GM19438 (cell line): ENCODE data around the gene AUNIP.
A peak's percentile ranks its signal among the peaks of the same experiment; 100 is the strongest.

Experiments
- ATAC-seq: cut with Tn5 transposase; IDR thresholded peaks from one replicate; pipeline ENCODE4 v1.9.1; 2021; ENCODE audit warnings: low read depth; ENCODE audit not compliant: unreplicated experiment

AUNIP gene

DNA sequence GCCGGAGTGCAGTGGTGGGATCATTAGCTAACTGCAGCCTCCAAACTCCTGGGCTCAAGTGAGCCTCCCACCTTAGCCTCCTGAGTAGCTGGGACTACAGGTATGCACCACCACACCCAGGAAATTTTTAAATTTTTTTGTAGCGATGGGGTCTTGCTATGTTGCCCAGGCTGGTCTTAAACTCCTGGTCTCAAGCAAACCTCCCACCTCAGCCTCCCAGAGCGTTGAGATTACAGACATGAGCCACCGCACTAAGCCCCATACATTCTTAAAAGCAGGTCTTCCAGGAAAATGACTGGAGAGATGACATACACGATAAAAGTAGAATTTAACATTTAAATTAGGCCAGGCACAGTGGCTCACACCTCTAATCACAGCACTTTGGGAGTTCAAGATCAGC lies 26.1 kb downstream of the AUNIP start:
- no peak for ATAC-seq

DNA sequence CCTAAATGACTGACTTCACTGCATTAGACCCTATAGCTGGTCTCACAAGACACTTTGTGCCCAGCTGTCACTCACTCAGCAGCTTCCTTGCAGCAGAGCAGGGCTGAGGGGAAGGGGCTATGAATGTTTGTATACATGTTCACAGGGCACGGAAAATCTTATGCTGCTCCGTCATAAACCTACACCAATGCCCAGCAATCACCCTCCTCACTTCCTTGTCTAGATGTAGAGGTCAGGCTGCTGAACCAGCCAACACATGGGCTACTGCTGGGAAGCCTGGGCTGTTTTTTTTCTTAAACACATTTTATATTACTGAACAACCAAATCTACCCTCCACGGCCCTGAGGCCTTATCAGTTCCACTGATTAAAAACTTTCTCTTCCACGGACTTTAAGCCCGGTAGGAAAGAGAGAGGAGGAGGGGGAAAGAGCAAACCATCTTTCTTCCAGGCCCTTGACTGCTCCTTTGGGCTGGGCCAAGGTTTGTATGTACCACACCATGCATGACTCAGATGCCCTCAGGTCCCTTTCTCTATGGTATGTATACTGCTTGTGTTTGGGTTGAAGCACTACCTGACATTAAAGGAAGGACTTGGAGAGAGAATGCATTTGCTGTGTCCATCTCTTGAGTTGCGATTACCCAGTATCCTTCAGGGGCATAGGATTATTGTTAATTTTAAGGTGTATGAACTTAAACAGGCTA lies 26.8 kb downstream of the AUNIP start:
- no peak for ATAC-seq

DNA sequence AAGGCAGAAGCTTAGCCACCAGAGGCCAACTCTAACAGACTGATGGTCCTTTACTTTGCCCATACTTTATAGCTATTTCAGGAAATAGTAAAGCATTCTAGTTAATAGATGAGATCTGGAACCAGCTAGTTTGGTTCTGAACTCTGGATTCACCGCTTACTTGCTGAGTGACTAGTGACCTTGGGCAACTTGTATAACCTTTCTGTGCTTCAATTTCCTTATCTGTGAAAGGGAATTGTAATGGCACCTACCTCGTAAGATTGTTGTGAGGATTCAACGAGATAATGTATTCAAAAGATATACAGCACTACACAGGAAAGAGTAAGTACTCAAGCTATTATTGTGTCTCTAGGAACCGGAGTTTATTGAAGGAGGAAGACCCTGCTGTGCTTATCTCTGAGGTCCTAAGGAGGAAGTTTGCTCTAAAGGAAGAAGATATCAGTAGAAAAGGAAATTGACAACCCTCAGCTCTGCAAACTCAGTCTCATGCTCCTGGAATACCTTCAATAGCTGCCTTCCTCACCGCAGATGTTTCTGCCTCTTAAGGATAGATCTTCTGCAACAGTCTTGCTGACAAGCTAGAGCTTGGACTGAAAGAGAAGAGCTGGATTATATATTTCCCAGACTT lies 27.6 kb downstream of the AUNIP start:
- ATAC-seq, result no peak

DNA sequence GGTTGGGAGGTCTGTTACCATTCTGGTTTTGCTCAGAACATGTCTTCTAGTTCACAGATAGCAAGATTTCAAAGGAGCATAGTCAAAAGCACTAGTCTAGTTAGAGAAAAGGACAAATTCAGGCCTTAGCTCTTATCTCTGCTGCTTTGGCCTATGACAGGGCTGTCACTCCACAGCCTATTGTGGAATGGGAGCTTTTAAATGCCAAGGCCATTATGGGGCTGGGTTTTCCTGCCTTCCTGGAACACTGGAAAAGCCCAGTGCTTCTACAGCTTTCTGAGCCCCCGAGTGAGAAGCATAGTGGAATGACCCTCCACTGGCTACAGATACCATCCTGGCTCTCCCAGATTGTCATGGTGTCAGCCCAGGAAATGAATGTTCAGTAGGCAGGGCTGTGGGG lies 30.2 kb downstream of the AUNIP start:
- no peak for ATAC-seq

DNA sequence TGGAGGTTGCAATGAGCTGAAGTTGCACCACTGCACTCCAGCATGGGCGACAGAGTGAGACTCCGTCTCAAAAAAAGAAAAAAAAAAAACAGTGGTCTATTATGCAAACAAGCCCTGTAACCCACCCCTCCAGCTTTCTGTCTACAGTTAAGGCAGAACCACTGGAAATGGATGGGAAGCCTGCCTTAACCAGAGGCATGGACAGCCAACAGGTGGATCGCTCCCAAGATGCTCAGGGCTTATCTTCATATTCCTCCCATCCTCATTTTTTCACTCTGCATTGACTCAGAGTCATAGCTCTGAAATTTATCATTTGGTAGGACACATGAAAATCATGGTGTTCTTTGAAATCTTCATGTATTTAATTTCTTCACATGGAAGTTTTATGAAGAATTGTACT lies 30.8 kb downstream of the AUNIP start:
- ATAC-seq, result no peak

DNA sequence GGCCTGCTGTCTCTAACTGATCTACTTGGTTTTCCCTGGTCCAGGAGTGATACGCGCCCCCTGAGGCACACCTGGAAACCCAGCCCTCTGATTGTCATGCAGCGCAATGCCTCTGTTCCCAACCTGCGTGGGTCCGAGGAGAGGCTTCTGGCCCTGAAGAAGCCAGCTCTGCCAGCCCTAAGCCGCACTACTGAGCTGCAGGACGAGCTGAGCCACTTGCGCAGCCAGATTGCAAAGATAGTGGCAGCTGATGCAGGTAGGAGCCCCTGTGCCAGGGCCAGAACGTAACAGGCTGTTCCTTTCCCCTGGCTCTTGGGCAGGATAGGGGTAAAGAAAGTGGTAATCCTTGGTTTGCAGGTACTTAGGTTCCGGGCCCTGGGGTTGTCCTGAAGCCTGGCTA lies 32.7 kb downstream of the AUNIP start:
- no peak for ATAC-seq

DNA sequence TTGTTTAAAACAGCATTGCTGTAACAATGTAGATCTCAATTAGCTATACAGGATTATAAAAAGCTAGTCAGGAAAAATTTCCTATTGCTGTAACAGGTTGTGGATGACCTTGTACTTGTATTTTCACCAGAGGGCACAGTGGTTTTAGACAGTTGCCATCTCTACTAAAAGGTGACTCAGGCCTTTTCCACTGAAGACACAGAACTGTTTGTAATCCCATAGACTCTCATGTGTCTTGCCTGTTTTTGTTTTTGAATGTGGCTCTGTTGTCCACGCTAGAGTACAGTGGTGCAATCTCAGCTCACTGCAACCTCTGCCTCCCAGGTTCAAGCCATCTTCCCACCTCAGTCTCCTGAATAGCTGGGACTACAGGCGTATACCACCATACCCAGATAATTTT lies 33.7 kb downstream of the AUNIP start:
- ATAC-seq, result no peak

DNA sequence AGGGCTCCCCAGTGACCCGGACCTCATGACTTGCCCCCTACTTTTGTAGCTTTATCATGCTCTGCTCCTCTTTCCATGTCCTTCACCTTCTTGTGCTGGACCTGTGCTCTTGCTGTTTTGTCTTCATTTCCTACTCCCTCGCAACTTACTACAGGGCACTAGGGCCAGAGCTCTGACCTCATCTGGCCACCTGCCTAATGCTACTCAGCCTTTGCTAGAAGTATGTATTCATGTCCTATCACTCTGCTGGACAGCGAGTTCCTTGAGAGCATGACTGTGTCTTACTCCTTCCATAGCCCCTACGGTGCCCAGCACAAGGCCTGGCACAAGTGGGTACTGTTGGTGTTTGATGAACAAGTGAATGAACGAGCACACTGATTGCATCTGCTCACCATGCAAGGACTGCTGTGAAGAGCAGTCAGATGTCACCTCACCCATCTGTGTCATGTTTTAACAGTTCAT lies 37.6 kb downstream of the AUNIP start:
- no peak for ATAC-seq

DNA sequence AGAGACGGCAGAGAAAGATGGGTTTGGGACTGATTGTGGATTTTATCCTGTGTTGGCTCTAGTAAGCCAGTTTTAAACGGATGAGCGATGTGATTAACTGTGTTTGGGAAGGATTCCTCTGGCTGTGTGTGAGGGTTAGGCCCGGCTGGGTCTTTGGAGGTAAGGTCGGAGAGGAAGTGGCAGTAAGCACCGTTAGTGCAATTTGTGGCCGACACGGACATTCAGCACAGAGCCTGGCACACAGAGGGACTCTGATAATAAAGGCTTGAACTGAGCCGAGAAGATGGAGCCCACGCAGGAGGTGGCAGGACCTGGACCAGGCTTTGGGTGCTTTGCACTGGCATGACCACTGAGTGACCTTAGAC lies 38.2 kb downstream of the AUNIP start:
- ATAC-seq, result no peak

DNA sequence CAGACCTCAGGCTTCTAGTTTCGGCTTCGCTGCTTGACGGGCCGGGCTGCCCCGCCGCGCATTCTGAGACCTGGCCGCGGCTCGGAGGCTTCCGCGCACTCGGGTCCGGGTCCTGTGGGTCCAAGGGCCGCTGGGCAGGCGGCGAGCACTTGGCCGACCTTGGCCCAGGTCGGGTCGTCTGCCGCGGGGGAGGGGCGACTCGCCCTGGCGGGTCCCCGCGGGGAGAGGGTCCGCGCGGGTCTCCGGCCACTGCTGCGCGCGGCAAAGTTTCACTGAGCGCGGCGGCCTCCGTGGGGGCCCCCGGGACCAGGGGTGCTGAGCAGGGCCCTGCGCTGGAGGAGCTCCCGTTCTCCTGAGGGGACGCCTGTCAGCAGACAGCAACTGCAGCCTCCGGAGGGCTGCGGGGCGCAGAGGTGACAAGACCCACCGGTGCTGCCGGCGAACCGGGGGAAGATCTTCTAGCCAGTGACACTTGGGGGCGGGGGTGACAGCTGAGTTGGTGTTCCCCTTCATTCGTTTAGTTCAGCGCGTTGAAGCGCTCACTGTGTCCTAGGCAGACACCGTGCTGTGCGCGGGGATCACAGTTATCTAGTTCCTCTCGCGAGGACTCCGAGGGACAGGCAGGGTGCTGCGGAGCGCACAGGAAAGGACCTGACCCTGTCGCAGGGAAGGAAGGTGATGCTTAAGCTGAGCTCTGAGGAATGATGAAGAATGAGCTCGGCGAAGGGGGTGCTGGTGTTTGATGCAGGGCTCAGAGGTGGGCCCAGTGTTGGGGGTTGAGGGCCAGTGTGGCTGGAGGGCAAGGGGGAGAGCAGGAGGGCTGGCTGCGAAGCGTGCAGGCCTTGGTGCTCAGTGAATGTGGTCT lies 38.8 kb downstream of the AUNIP start:
- peak; percentile 57 for ATAC-seq

DNA sequence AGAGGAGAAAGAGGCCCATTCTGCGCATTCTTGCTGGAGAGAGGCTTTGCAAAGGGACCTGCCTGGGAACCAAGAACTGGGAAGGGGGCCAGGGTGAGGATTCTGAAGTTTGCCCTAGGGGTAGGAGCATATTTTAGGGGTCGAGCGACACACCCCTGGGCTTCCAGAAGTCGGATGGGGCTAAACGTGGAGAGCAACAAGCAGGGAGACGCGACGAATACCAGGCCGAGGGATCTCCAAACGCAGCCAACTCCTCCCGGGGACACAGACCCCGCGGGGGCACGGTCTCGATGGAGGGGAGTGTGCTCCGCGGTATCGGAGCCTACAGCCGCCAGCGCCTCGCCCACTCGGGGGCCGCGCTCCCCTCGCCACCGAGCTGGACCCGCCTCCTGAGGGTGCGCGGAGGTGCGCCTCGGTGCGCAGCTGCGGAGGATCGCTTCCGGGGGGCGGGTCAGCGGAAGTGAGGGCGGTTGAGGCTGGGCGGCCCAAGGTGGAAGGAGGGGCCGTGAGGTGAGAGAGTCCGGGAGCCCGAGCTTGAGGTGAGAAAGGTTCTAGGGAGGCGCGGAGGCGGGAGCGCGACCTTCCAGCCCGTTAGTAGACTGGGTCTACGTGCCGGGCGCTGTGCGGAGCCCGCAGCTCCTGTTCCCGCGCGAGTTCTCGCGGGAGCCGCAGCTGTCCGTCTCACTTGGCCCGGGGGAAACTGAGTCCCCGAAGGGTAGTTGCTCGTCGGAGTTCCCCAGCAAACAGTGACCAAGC lies 39.6 kb downstream of the AUNIP start, which contains the start of gene MTFR1L:
Gene MTFR1L (plus strand): TSS at position 464 of the 756 bp plus-strand sequence. CDS start 3,151 bp downstream, outside the sequence.
- peak; percentile 75 for ATAC-seq

DNA sequence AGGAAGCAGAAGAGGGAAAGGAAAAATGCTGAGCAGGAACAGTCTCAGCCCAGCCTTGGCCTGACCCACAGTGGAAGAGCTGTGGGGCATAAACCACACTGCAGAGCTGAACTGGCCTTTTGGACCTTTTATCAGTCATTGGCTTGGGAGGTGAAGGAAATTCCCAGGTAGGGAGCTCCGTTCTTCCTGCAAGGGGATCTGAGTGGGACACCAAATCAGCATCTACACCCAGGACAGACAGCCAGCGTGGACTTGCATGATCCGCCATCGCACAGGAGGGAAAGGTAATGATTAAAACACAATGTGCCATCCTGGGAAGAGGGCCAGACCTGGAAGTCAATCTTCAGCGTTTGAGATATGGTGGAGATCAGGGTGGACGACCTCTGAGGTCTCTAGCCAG lies 40.7 kb downstream of the AUNIP start:
- ATAC-seq, result no peak

DNA sequence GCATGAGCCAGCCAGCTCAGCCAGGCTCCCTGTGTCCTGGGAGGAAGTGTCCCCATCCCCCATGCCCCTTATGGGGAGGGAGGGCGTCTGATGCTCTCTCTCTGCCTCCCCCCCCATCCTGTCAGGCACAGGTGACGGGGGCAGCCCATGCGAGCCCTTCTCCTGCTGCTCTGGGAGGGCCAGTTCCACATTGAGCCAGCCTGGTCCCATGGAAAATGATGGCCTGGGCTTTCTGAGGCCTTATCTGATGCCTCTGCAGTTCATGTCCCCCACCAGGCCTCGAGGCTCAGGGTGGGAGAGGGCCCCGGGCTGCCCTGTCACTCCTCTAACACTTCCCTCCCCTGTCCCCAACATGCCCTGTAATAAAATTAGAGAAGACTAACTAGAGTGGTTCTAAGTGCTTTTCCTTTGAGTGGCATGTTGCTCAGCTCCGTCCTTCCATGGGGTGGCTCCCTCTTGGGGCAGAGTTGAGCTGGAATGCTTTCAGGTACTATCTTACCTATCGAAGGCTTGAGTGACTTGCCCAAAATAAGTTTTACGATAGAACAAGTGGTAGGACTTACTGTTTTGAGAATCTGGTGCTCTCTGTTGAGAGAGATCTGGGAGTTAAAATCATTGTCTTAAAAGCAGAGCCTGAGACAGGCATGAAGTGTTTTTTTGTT lies 41.3 kb downstream of the AUNIP start:
- ATAC-seq, result no peak

DNA sequence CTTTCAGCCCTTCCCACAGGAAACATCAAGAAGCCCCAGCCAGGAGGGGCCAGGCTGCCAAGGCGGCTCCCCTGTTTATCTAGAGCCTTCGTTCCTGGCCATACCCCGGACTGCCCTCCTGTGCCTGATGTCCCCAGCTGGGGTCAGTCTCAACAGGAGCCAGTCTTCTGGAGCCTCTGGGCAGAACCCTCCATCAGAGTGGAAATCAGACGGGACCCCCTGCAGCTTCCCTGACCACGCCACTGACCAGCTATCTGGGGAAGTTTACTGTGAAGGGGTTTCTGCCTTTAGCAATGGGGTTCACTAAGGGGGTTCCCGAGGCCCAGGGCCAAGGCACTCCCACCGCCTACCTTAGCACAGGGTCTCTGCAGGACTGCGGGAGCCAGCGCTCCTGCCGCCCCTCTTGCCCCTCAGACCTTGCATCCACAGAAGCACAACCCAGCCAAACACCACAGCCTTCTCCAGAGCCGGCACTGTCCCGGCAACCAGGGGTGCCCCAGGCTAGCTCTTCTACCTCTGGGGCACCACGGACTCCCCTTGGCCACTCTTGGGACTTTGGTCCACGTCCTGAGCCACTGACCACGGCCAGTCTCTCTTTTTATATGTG lies 43.0 kb downstream of the AUNIP start:
- ATAC-seq, result no peak

DNA sequence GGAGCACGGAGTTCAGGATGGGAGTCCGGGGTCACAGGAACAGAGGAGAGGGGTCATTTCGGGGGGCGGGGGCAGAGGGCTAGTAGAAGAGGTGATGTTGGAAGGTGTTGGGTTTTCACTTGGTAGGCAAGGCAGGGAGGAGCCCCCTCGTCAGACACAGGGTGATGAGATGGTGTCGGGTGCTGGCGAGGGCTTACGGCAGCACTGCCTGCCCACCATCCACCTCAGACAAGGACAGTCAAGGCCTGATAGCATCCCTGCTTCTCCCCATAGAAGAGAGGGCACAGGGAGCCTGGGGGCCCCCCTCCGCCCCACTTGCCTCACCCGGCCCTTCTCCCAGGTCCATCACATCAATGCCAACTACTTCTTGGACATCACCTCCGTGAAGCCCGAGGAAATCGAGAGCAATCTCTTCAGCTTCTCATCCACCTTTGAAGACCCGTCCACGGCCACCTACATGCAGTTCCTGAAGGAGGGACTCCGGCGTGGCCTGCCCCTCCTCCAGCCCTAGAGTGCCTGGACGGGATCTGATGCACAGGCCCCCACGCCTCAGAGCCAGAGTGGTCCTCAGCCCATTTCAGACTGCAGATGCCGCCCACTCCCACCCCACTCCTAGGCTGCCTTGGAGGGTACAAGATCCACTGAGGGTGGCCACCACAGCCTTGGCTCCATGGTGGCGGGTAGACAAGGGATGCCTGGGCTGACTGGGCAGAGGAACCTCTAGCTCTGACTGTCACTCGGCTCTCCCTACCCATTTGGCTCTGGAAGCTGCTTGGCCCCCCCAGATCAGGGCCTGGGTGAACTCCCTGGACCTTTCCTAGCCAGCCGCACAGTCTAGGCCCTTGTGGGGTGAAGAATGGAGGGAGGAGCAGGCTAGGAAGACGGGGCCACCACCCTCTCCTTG lies 43.8 kb downstream of the AUNIP start:
- no peak for ATAC-seq

DNA sequence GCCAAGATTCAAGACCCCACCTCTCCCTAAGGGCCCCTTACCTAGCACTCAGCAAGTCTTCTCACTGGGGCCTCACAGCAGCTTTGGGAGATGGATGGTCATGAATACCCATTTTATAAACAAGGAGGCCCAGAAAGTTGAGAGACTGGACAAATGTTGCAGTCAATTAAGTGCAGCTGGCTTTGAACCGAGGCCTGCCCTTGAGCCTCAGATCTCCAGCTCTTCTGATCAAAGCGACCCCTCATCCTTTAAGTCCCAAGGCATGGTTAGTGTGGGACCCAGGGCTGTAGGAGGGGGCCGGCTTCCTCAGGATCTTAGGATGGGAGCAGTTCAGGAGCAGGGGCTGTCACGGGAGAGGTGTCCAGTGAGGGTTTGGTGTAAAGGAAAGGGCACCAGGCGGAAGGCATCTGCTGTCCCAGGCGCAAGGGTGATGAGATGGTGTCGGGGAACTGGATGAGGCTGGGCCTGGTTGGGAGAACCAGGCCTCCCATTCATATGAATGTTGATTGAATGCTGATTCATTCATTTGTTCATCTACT lies 44.6 kb downstream of the AUNIP start:
- no peak for ATAC-seq

DNA sequence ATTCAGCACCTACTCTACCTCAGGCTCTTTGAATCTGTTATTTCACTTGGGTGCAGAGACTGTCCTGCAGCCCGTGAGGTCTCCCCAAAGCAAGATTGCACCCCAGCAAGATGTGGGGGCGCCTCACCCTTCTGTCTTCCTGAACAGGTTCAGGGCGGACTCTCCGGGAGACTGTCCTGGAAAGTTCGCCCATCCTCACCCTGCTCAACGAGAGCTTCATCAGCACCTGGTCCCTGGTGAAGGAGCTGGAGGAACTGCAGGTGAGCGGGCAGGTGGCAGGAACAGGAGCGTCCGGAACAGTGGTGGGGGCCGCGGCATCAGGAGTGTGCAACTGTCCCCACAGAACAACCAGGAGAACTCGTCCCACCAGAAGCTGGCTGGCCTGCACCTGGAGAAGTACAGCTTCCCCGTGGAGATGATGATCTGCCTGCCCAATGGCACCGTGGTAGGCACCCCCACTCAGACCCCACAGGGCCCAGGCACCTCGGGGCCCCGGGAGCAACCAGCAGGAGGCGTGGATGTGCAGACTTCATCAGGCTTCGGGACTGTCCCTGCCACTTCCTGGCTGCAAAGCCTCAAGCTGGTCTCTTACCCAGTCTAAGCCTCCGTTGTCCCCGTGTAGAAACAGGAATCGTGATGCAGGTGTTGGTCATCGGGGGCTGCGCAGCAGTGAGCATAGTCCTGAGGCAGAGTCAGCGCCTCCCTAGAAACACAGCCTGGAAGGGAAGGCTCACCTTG lies 45.4 kb downstream of the AUNIP start:
- no peak for ATAC-seq
